Caki2 (cell line): ENCODE data around the gene AP1G2. TPM values are rescaled to one million over a fixed set of nuclear protein-coding genes. Genes with fewer than 3 reads are reported as not detected.

Experiments used
- DNase-seq: peaks from one replicate; pipeline ENCODE4 v3.0.0-alpha.2; 2015; ENCODE audit warnings: low read depth
- in situ Hi-C: cut with HindIII; loops from 2 replicates; pipeline ENCODE4 v1.10.0; 2016; ENCODE audit warnings: low sequenced_read_pairs, low pct_unique_long_range_greater_than_20kb, mixed read lengths
- total RNA-seq: library from RNA; depleted of rRNA; stranded (reverse); fragments of >200 nt; shearing (Covaris generic); gene quantifications from 2 replicates; pipeline ENCODE4 v1.2.3, GENCODE V29; 2014; ENCODE audit warnings: low replicate concordance

AP1G2 gene
- total RNA-seq, 1 experiment from 2014 or later = 38.9 TPM

DNA sequence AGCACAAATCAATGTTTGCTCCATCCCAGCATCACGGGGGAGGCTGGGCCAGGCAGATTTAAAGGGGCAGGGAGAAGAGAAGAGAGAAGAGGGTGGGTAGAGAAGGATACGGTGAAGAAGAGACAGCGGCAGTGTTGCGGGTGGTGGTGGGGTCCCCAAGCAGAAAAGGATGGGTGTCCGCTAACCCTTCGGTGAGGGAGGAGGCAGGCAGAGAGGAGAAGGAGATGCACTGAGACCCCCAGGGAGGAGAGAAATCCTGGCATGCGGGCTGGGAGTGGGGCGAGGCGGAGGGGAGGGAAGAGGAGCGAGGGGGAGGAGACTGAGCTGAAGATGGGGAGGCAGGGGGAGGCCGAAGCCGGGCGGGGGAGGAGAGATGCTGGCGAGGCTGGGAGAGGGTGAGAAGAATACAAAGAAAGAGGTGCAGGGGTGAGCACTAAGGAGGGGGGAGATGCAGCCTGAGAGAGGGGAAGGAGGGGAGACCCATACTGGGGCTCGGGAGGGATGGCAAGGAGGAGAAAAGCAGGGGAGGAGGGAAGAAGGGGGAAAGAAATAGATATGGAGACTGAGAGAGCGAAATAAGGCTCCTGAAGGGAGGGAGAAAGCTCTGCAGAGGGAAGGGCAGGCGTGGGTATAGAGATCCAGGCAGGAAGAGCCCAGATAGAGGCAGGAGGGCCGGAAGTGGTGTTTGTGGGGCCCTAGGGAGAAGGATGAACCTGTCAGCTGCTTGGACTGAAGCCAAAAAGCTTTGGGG lies 11.1 kb upstream of the AP1G2 start, which contains the start of gene JPH4:
JPH4 (minus strand) TSS at position 231 of the 751 bp plus-strand sequence. CDS start 1,337 bp downstream, outside the sequence.
- DNase-seq = no peak
- in situ Hi-C loops = no loop called here

DNA sequence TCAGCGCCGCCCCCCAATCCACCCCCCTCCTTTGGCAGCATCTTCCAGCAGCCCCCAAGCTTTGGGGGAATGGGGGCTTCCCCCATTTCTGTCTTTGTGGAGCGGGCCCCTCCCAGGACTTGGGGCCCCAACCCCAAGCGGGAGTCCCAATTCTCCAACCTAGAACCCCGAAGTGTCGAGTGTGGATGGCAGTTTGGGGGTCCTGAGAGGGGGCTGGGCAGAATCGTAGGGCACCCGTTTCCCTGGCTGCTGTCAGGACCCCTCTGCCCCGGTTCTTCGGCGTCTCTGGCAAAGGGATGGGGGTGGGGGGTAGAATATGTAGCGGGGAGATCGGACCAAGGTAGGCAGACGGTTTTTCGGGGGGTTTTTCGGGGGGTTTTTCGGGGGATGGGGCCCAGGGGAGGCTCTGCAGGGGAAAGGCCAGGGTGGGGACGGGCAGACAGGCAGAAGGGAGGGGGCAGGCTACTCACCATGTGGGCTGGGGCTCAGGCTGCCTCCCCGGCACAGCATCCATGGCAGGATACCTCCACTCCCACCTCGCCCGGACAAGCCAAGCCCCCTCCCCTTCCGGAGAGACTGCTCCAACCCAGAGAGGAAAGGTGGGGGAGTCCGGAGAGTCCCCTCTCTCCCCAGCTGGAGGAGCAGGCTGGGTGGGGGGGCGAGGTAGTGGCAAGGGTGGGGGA lies 10.3 kb upstream of the AP1G2 start:
- in situ Hi-C loops = no loop called here

DNA sequence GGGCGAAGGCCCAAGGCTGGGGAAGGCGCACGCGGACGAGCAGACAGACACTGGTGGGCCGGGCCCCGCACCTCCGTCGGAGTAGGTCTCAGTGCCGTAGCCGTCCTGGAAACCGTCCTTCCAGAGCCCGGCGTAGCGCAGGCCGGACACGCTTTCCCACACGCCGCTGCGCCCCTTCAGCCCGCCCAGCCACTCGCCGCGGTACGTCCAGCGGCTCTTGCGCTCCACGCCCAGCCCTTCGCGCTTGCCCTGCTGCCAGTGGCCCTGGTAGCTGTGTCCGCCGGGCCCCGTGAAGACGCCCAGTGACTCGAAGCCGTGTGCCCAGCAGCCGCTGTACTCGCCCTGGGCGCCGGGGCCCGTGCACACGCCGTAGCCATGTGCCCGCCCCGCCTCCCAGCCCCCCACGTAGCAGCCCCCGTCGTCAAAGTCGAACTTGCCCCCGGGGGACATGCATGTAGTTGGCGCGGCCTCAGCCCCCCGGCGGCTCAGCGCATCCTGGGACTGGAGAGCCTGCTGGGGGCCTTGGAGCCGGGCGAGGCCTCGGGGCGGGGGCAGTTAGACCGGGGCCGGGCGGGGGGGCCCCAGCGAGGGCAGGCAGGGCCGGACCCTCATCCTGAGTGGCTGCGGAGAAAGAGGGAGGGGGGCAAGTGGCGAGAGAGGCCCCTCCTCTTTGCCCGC lies 9.6 kb upstream of the AP1G2 start:
- no peak for DNase-seq

More for the DNA sequence above, 10.3 kb upstream of the AP1G2 start:
- no peak for DNase-seq

DNA sequence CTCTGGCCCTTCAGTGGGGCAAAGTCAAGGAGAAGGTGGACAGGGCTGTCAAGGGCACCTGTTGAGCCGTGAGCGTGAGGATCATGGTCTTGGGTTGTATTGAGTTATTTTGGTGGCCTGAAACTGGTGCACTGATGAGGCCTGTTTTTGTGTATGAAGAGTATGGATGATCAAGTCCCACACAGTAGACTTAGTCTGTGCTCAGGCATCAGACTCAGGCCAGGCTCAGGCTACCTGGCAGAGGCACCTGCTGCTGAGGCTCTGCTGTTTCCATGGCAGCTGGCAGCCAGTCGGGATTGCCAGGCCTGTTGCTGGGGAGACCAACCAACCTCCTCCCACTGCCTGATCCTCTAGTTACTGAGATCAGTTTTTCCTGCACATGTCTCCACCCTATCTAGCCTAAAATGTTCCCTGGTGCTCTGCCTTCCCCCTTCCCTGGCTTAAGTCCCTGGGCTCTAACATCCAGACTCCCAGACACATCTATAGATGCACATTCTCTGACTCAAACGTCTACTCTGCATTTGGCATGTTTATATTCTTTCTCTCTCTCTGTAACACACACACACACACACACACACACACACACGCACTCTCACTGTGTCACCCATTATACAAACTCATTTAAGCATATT lies 5.9 kb upstream of the AP1G2 start:
- DNase-seq = no peak
- in situ Hi-C loops = no loop called here

More for the DNA sequence above, 9.6 kb upstream of the AP1G2 start:
- in situ Hi-C loops = no loop called here

DNA sequence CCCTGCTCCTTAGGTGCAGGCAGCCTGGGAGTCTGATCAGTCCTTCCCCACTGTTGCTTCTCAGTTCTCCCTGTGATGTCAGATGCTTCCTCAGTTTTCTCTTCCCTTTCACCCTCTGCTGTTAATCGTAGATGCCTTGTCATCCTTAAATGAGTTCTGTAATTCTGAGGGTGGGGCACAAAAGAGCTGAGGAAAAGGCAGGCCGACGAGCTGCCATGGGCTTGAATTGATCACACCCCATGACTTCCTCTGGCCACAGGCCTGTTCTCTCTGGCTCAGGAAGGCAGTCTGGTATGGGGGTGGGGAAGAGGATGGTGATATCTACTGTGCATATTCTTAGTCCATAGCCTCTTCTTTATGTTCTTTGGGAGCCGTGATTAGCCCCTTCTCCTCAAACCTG lies 5.2 kb upstream of the AP1G2 start:
- in situ Hi-C loops = no loop called here

DNA sequence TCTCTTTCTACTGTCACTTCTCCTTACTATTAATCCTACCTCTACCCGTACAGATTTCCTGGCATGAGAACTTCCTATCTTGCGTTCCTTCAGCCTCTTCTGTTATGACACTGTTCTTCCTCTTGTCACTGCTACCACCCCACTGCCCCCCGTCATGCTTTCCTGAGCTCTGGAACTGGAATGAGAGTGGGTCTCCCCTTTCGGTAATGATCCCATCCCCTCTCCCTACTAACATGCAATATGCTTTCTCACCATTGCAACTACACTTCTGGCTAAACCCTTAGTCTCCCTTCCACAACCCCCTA lies 4.9 kb upstream of the AP1G2 start:
- no peak for DNase-seq
- in situ Hi-C loops = no loop called here

More for the DNA sequence above, 5.2 kb upstream of the AP1G2 start:
- DNase-seq = no peak

DNA sequence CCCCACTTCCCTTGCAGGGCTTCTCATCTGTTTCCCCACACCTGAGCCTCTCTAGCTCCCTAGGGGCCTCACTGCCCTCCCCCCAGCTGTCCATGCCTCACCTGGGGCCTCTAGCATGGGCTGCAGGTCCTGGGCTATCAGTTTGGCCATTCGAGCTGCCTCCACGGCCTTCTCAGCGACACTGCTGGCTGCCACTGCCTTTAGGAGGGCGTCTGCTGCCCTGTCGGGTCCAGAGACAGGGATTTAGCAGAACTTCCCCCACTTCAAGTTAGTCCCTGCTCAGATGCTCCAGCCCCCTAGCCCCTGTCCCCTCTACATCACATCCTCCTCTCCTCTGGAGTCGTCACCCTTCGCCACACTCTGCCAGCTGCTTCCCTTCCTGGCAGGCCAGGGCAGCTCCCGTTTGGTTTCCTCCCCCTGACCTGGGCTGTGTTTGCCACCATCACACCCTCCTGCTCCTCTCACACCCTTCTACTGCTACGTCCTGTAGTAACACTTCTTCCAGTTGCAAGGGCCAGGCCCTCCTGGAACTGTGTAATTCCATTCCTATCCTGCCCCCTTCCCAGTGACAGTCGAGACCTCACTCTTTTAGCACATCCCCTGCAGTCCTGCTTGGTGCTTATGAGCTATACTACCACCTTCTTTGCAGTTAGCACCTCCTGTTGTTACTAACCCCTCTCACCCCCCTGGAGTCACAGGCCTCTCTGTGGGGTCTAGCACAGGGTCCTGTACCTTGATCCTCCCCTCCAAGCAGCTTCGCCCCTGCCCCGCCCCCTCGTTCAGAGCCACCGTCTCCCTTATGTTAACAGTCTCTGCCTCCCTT lies 4.3 kb upstream of the AP1G2 start:
- in situ Hi-C loops = no loop called here
- DNase-seq = no peak

DNA sequence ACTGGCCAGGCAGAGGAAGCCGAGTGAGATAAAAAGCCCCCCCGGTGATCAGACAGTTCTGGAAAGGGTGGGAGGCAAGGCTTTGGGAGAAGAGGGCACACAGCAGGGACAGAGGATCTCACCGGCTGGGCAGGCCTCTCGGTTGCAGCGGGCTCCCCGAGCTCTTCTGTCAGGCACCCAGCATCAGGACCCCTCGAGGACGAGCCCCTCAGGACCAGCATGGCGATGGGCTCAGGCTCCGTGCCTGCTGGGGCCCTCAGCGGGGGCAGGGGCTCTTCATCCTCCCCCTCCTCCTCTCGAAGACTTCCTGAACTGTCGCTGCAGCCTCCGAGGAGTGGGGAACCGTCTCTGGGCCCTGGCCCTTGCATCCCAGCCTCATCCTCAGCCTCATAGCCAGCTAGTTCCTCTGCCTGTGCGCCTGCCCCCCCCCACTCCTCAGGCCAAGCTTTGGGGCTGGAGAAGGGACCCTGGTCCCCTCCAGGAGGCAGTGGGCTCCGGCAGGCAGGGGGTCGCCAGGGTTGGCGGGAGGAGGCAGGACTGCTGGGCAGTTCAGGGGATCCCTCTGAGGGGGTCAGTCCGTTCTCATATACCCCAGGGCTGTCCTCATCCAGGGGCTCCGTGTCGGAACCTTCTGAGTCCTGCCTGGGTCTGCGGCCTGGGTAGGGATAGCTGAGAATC lies 3.4 kb upstream of the AP1G2 start:
- no peak for DNase-seq
- in situ Hi-C loops = no loop called here

DNA sequence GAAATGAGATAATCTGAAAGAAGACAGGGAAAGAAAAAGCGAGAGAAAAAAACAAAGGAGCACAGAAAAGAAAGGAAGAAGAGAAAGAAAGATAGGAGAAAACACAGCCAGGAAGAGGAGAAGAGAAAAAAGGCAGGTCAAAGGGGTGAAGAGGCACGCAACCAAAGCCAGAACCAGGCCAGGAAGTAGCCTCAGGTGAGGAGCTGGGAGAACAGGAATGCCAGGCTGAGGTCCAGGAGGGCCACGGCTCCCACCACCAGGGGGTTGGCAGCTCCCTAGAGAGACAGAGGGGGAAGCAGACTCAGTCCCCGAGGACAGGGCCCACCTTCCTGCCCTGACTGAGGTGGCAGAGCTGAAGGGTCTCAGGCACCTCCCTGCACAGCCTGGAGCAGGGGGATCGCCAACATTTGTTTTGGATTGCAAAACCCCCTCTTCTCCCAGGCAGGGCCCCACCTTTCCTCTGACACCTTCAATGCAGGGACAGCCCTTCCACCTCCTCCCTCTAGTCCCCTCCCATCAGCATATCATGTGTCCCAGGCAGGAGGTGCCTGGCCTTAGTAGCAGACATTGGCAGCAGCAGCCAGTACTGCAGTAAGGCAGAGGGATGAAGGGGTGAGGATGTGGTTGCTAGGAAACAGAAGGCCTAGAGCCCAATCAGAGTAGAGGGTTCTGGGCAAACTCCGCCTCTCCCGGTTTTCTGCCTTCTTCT lies 2.0 kb upstream of the AP1G2 start:
- in situ Hi-C loops = no loop called here
- DNase-seq = peak; percentile 50

DNA sequence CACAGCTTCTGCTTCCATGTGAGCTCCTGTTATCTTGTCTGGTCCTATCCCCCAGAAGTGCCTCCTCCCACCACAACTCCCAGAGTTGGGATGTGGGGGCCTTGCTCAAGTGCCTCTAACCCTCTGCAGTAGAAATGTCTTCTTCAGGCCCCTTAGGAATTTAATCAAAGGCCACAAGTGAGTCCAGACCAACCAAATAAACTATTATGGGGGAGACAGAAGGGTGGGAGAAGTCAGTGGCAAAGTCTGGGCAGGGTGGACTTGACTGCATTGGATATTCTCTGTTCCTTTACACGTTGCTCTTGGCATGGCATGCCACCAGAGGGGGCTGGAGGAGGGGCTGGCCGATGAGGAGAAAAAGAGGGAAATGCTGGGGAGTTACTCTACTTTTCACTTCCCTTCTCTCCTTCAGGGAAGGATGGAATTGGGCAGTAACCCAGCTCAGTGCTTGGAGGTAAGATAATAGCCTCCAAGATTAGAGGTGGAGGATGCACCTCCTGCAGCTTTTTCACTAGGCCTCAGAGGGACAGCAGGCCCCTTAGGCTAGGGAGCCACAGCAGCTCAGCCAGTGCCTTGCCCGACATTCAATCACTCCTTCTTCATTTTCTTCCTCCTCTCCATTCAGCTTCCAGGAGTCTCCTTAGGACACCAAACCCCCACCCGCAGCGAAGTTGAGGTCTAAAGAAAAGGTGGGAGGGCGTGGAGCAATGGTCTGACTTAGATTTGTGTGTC lies 1.2 kb upstream of the AP1G2 start:
- no peak for DNase-seq
- in situ Hi-C loops = no loop called here

DNA sequence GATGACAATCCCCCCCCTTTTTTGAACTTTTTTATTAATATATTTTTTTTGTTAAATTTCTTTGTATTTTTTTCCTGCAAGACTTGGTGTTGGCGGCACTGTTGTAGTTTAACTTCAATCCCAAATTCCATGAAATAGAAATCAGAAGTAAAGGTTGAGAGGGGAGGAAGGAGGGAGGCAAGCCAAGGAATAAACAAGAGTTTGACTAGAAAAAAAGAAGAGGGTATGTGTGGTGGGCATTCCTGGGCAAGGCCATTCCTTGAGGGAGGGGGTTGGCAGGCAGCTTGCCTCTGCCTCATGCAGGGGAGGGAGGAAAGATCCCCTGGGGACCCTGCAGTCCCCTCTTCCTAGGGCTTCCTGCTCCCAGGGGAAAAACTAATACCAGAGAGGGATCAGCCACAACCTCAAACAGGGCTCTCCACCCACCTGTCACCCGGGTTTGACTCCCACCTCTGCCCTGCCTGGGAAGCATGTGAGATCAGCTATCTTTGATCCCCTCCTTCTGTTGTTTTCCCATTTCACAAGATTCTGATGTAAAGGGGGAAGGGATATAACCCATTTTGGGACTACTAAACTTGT lies 519 bp upstream of the AP1G2 start:
- in situ Hi-C loops = no loop called here
- no peak for DNase-seq

DNA sequence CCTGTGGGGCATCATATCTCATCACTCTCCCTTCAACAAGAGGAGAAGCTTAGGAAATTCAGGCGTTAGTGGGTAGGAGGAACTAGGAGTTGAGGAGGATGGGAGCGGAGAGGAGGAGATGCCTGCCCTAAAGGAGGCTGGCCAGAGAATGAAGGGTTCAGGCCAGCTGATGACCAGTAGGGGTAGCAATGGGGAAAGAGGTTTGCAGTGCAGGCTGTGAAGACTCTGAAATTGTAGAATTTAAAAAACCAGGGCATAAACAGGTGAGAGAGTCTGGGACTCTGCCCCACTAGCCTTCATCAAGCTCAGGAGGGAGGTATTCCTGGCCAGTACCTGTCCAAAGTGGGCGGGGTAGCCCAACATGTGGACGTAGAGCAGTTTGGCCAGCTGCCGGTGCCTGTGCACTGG lies 809 bp downstream of the AP1G2 start:
- DNase-seq = no peak
- in situ Hi-C loops = no loop called here

DNA sequence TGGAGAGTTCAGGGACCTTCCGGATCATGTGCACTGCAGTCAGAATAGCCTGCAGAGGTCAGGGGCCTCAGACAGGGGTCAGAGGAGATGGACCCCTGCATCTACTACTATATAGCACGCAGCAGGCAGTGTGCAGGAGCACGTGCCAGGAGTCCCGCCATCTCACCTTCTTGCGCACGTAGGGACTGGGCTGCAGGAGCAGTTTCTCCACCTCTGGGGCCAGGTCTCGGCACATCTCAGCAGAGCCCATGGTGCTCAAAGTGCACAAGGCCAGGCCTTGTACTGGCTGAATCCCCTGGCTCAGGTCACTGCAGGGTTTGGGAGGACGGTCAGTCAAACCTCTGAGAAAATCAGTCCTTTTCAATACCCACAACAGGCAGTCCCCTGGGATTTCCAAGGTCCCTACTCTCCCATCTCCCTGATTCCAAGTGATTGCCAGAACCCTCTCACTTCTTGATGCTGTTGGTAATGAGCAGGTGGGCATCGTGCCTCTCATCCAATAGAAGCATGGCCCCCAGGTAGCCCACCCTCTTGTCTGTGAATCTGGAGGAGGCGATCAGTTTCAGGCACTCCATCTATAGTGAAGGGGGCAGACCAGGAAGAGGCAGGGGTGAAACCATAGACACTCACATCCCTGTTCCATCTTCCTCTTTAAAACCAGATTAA lies 1.3 kb downstream of the AP1G2 start:
- in situ Hi-C loops = no loop called here
- no peak for DNase-seq

DNA sequence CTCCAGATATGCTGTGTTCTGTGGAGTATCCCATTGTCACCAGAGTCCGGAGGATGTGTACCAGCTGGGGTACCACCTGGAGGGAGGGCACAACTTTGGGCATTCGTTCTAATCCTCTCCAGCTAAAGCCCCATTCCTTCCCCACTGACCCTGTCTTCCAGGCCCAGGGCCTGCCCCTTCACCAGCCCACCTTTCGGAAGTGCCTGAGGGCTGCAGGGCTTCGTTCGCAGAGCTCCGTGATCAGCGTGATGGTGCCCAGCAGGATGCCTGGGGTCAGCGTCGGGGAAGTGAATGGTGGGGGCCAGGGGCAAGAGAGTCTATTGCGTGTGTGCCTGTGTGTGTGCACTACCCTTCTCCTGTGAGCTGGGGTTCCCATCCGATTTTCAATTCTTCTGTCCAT lies 2.0 kb downstream of the AP1G2 start:
- DNase-seq = no peak
- in situ Hi-C loops = no loop called here

DNA sequence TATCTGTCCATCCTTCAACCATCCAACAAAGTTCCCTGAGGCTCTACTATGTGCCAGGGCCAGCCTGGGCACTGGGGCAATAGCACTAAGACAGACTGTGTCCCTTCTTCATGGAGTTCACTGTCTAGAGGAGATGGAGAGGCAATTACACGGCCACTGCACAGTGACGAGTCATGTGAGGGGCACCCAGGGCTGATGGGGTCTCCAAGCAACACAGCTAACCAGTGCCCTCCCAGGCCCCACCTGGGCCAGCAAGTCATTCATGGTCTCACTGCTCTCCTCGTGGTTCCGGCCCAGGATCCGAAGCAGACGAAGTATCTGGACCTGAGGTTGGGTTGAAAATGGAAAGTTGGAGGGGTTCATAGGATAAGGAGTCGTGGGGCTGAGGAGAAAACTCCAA lies 2.7 kb downstream of the AP1G2 start:
- in situ Hi-C loops = no loop called here
- DNase-seq = no peak
